ENCODE data around the gene OR2AG2.
"Not testable (repeated sequence)": the region's sequence is repeated elsewhere in the genome, so short reads cannot be mapped to it uniquely, and the experiment has no call there.

Gene OR2AG2, protein sequence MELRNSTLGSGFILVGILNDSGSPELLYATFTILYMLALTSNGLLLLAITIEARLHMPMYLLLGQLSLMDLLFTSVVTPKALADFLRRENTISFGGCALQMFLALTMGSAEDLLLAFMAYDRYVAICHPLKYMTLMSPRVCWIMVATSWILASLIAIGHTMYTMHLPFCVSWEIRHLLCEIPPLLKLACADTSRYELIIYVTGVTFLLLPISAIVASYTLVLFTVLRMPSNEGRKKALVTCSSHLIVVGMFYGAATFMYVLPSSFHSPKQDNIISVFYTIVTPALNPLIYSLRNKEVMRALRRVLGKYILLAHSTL

DNA sequence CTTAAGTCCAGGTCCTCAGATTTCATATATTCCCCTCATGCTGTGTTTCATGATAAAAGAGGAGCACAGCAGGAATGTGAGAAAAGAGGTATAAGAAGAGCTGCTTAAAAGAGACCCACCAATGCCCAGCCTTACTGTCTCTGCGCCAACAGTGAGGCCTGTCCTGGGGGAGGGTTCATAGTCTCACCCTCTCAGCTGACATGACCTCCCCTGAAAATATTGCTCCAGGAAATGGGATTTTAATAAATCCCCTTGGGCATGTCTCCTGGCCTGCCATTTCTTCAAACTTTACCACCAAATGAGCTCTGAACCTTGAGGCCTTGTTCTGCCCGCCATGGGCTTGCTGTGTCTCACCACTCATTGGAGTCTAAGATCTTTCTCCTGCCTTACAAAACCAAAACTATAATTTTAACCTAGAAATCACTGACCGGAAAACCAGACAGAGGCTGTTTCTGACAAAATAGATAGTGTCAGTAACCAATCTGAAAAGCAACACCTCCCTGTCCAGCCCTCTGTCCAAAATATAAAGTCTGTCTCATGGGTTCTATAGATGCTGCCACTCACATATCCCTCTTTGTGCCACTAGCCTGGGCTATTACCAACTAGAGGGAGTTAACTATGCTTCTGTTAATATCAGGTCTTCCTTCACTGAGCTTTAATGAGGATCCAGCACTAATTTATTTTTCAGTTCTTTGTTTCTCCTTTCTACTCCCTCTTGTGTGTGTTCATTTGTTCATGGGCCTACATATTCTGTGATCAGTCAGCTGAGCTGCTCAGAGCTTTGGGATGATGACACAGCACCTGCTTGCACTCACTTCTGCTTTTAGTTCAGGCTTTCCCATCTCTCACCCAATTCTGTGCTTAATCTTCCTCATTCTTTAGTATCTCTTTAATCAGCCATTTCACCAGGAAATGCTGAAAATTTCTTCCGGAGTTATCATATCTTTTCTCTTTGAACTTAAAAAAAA lies at the start of gene OR2AG2:
Gene OR2AG2 (minus strand): TSS at position 51 of the 968 bp plus-strand sequence. CDS start 3,019 bp downstream, outside the sequence.
- TF ChIP-seq, protein P1, sequence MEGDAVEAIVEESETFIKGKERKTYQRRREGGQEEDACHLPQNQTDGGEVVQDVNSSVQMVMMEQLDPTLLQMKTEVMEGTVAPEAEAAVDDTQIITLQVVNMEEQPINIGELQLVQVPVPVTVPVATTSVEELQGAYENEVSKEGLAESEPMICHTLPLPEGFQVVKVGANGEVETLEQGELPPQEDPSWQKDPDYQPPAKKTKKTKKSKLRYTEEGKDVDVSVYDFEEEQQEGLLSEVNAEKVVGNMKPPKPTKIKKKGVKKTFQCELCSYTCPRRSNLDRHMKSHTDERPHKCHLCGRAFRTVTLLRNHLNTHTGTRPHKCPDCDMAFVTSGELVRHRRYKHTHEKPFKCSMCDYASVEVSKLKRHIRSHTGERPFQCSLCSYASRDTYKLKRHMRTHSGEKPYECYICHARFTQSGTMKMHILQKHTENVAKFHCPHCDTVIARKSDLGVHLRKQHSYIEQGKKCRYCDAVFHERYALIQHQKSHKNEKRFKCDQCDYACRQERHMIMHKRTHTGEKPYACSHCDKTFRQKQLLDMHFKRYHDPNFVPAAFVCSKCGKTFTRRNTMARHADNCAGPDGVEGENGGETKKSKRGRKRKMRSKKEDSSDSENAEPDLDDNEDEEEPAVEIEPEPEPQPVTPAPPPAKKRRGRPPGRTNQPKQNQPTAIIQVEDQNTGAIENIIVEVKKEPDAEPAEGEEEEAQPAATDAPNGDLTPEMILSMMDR (IDR thresholded peaks at IDR 0.05; ENCODE audit: borderline replicate concordance, insufficient read depth, low read depth, low read length), result no peak
- no peak within 1 kb of the TSS for H3K4me3 ChIP-seq (ENCODE audit: low read depth, low read length)

DNA sequence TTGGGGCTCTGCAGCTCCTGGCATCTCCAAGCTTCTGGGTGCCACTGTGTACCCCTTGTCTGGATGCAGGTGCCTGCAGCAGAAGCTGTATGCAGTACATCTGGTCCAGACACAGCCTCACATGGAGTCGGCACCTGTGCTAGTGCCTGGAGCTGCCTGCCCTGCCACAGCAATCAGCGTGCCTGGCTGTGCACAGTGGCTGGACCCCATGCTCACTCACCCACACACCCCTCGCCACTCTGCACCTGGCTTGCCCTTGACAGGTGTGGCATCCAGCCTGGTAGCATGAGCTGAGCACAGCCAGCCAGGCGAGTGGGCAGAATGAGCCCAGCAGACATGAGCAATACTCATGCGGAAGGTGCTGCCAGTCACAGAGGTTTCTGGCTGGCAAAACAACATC lies 47.2 kb upstream of the OR2AG2 start:
- TF ChIP-seq, protein P1 (IDR thresholded peaks at IDR 0.05; ENCODE audit: borderline replicate concordance, insufficient read depth, low read depth, low read length), result no peak
- H3K4me3 ChIP-seq (ENCODE audit: low read depth, low read length), result no peak overlapping the region

DNA sequence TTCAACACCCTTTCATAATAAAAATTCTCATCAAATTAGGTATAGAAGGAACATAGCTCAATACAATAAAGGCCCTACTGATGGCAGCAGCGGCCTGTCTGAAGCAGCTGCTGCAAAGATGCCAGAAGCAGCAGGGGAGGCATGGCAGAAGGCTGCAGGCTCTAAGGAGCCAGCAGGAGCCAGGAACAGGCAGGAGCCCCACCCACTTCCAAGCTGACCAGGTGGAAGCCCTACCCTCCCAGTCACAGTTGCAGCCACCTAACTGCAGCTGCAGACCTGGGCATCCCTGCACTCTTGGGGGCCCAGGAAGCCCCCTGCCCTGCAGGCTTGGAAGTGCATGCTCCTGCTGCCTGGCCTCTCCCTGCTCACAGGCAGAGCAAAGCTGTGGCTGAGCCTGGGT lies 45.9 kb upstream of the OR2AG2 start:
- TF ChIP-seq, protein P1 (IDR thresholded peaks at IDR 0.05; ENCODE audit: borderline replicate concordance, insufficient read depth, low read depth, low read length), result no peak

DNA sequence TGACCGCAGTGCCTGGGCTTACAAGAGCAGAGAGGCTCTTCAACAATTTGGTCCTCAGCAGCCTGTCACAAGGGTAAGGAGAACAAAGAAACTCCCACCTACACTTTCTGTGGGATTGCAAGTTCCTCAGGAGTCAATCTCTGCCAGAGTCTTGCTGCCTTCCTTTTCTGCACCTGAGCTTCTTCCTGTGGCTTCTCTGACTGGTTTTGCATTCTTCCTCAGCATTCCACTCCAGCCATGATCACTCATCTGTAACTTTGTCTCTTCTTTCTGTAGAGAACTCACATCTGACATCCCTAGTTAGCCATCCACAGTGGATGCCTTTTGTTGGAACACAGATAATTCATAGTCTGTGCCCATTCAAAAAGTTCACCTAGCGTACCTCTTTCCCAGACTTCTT lies 41.9 kb upstream of the OR2AG2 start:
- TF ChIP-seq, protein P1 (IDR thresholded peaks at IDR 0.05; ENCODE audit: borderline replicate concordance, insufficient read depth, low read depth, low read length), result no peak
- H3K4me3 ChIP-seq (ENCODE audit: low read depth, low read length), result no peak overlapping the region

More for the DNA sequence above, 45.9 kb upstream of the OR2AG2 start:
- no peak overlapping the region for H3K4me3 ChIP-seq (ENCODE audit: low read depth, low read length)

DNA sequence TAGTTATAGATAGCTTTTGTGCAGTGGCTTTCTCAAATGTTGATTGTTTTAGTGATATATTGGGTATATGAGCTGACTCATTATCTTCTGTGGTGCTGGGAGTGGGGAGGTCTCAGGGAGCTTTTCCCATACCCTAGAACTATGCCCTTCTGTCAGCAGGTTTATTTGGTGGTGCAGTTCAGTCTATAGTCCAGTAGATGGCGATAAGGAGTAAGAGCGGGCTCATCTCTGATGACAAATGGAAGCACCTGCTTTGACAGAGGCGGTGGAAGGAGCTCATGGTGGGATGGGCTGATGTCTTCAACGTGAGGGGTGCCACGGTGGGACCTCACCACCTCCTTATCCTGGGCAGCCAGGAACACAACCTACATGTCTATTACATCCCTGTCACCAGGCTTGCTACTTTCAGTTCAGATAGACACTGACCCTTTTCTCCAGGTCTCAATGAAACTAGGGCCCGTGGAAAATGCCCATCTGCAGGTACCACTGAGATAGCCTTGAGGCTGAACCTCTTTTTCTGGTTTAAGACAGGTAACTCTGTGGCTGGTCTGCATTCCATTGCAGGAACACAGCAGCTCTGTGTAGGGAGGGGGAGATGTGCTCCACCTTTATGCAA lies 40.7 kb upstream of the OR2AG2 start:
- no peak overlapping the region for H3K4me3 ChIP-seq (ENCODE audit: low read depth, low read length)
- TF ChIP-seq, protein P1 (IDR thresholded peaks at IDR 0.05; ENCODE audit: borderline replicate concordance, insufficient read depth, low read depth, low read length), result peak; percentile 95

DNA sequence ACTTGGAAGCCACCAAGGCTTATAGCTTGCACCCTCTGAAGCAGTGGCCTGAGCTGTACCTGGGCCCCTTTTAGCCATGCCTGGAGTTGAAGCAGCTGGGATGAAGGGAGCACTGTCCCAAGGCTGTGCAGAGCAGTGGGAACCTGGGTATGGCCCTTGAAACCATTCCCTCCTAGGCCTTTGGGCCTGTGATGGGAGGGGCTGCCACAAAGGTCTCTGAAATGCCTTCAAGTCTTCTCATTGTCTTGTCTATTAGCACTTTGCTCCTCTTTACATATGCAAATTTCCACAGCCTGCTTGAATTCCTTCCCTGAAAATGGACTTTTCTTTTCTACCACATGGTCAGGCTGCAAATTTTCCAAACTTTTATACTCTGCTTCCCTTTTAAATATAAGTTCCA lies 29.3 kb upstream of the OR2AG2 start:
- H3K4me3 ChIP-seq (ENCODE audit: low read depth, low read length), result not testable (repeated sequence)

DNA sequence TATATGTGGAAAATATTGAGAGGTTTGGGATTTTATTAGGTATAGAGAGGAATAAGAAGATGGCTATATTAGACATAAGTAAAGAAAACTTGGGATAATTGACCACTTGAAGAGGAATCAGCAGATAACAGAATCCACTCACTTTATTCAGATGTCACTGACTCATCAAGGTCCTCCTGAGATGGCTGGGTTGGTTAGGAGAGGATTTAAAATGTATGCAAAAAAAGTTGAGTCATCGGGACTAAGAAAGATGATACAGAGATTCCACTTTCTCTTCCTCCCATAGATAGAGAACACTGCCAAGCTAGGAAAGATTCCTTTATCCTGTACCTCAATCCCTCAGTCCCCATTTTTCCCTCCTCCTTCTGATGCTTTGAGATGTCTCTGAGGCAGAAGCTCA lies 27.6 kb upstream of the OR2AG2 start, which contains the start of gene OR6A2:
Gene OR6A2 (minus strand): TSS at position 288 of the 400 bp plus-strand sequence. CDS start 3,981 bp downstream, outside the sequence.
- TF ChIP-seq, protein P1 (IDR thresholded peaks at IDR 0.05; ENCODE audit: borderline replicate concordance, insufficient read depth, low read depth, low read length), result no peak
- H3K4me3 ChIP-seq (ENCODE audit: low read depth, low read length), result no peak within 1 kb of the TSS
